CD4-positive, alpha-beta T cell treated with Interleukin-4 for 4 hours (primary cell): ENCODE results near the gene PLAAT4.

ENCODE experiments used
- DNase-seq: peaks from one replicate; pipeline ENCODE4 v3.0.0-alpha.2; 2020

The PLAAT4 gene, protein sequence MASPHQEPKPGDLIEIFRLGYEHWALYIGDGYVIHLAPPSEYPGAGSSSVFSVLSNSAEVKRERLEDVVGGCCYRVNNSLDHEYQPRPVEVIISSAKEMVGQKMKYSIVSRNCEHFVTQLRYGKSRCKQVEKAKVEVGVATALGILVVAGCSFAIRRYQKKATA

DNA sequence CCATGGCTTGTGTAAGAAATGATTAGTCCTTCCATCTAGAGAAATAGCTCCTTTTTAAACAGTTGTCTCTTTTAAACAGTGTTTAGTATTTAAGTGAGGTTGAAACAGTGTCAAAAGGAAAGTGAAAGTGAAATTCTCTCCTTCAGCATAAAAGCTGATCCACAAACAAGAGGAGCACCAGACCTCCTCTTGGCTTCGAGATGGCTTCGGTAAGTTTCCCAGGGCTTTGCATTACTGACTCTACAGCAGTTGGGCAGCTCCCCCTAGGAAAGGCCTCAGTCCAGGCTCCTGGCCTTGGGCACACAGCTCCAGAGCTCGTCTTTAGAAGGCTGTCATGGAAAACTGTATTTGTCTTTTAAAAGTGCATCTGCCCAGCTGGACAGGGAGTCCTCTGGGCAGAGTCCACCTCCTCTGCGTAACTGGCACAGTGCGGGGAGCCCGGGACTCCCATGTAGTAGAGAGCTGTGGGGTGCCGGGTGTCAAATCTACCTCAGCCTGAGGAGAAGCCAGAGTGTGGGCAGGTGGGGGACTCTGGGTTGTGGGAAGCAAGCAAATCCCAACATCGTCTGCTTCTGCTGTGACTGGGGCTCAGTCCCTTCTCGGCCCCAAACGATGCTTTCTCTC is at the start of gene PLAAT4:
Gene PLAAT4, plus strand, starts transcription at position 140 of the 624 bp plus-strand sequence. Its CDS starts 61 bp downstream, at position 201.
- peak; percentile 70 for DNase-seq

DNA sequence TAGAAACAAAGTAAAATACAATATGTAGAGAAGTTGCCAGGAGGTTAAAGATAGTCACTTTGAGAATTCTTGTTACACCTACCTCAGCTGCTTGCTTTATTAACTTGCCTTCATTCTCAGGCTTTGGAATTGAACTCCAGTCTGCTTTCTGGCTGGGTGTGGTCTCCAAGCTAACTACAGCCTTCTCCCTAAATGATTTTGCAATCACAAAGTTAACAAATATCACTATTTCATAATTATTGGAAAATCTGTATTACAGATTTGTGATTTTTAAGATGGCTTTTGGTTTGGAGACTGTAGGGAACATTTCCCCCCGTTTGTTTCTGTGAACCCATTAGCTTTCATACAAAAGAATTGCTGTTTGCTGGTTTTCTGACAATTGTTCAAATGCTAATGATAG is 47.8 kb upstream of the PLAAT4 start:
- DNase-seq = no peak

- no peak for DNase-seq
These were observed 46.7 kb upstream of the PLAAT4 start for GRCh38 chr11:63489879-63490278.

DNA sequence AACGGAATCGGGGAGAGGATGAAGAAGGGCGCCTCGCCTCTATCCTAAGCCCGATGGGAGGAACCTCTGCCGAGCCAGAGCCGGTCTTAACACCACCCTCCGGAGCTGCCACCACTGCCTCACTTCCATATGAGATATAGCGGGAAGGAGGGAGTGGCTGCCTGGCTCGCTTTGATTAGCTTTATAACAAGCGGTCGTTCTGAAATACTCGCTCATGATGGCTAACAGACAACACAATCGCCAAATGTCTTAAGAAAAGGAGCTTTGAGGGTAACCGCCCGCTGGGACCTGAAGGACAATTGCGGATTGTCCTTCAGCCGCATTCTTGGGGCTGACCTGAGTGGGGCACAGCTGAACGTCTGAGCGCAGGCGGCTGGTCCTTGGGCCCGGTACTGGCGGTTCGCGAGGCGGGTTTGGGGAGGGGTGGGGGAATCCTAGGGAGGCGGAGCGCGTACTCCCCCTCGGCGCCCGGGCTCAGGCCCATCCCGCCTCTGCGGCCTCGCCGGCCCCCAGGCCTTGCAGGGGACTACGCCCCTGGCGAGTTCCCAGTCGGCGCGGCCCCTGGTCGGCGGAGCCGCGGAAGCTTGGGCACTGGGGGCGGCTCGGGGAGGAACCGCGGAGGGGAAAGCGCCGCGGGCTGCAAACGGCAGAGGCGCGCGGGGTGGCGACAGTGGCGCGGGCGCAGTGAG is 45.9 kb upstream of the PLAAT4 start, which contains the start of gene PLAAT5:
Gene PLAAT5, minus strand, starts transcription at position 617 of the 689 bp plus-strand sequence. Its CDS starts 133 bp downstream, at position 484.
- DNase-seq = no peak

DNA sequence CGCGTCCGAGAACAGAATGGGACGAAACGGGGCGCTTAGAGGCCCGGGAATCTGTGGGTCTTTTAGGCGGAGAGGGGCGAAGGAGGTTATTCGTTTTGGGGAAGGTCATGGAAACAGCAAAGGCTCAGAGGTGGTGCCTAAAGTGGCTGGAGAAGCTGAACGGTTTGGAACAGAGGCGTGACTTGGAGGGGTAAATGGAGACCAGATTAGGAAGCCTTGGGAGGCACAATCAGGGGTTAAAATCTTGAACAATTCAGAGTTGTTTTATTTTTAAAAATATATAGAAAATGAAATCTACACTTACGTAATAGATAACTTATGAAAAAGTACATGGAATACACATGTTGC is 45.4 kb upstream of the PLAAT4 start:
- DNase-seq = no peak

GRCh38 chr11:63491636-63492372 is 44.8 kb upstream of the PLAAT4 start:
- DNase-seq = no peak

- no peak for DNase-seq
These were observed 44.2 kb upstream of the PLAAT4 start for GRCh38 chr11:63492441-63492840.

DNA sequence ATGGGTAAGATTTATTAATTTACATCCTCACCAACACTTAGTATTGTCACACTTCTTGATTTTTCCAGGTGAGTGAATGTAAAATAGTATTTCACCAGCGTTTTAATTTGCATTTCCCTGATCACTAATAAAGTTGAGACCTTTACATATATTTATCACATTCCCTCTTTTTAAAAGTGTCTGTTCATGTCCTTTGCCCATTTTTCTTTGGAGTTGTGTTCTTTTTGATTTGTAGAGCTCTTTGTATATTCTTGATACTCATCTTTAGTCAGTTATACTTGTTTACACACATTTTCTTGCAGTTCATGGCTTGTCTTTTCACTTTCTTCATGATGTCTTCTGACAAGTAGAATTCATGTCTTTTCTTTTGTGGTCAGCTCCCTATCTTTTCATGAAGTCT is 43.5 kb upstream of the PLAAT4 start:
- DNase-seq = no peak

GRCh38 chr11:63494975-63495374 is 41.6 kb upstream of the PLAAT4 start:
- no peak for DNase-seq

DNA sequence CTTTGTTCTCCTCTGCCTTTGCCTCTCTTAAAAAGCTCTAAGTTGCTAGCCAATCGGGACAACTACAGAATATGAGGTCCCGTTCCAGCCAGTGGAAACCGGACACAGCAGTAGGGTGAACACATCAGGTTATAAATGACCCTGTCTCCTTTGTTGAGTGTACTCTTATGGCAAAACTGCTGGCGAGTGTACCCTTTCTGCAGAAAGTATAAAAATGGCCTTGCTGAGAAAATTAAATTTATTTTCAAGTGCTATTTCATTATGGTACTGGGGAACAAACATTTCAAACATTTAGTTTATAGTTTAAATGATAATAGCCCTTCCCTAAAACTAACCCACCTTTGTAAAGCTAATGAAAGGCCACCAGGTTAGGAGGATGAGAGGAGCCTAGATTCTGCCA is 36.7 kb upstream of the PLAAT4 start:
- DNase-seq = no peak

- DNase-seq = no peak
These were observed 35.4 kb upstream of the PLAAT4 start for GRCh38 chr11:63501236-63501635.

- DNase-seq = no peak
These were observed 34.3 kb upstream of the PLAAT4 start for GRCh38 chr11:63502252-63502820.

DNA sequence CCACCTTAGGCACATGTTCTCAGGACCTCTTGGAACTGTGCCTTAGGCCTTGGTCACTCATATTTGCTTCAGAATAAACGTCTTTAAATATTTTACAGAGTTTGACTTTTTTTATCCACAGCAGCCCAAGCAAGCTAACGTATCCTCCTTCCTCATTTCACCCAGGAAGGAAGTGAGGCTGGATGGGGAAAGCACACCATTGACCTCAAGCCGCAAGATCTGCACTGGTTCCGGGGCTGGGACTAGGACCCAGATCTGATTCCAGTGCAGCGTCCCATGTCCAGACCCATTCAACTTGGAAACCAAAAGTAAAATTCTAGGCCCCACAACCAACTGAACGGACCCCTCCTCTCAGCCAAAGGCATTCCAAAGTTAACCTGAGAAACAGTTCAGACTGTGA is 33.1 kb upstream of the PLAAT4 start:
- DNase-seq = no peak

GRCh38 chr11:63504054-63504453 is 32.6 kb upstream of the PLAAT4 start:
- no peak for DNase-seq

- no peak for DNase-seq
These were observed 31.5 kb upstream of the PLAAT4 start for GRCh38 chr11:63504933-63505586.

- no peak for DNase-seq
These were observed 30.6 kb upstream of the PLAAT4 start, which contains the start of gene LGALS12 for GRCh38 chr11:63505857-63506528. Gene LGALS12 (plus strand): TSS chr11:63506084. CDS start chr11:63506459, 375 bp downstream.

DNA sequence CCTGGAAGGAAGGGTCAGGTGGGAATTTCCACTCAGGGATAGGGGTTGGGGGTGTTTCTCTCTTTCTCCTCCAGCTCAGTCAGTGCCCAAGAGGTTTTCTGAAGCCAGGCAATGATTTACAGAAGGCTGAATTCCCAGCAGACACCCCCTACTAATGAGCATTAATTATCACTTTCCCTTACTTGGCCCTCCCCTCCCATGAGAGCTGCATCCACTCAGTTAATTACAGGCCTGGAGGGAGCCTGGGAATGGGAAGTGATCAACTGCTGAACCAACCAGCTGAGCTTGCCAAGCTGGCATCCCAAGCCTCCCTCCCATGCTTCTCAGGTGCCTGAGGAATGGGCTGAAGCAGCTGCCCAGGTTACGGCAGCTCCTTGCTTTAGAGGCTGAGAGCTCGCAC is 29.7 kb upstream of the PLAAT4 start:
- no peak for DNase-seq

DNA sequence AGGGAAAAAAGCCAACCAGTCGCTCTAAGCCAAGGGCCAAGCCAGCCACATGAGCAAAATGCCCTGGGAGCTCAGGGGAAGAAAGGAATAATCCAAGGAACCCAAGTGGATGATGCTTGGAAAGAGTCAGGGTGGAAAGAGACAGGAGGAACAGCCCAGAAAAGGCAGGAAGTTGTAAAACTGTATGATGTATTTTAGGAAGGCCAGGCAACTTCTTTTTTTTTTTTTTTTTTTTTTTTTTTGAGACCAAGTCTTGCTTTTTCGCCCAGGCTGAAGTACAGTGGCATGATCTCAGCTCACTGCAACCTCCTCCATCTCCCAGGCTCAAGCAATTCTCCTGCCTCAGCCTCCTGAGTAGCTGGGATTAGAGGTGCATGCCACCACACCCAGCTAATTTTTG is 29.1 kb upstream of the PLAAT4 start:
- no peak for DNase-seq

- no peak for DNase-seq
These were observed 28.6 kb upstream of the PLAAT4 start for GRCh38 chr11:63508009-63508408.

DNA sequence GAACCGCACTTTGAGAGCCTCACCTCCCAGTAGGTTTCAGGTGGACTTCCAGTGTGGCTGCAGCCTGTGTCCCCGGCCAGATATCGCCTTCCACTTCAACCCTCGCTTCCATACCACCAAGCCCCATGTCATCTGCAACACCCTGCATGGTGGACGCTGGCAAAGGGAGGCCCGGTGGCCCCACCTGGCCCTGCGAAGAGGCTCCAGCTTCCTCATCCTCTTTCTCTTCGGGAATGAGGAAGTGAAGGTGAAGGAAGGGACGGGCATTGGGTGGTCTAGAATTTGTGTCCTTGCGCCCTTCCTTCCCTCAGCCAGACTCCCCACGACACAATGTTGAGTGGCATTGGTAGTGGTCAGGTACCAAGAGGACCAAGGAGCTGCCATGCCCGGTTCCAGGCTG is 27.9 kb upstream of the PLAAT4 start:
- no peak for DNase-seq

GRCh38 chr11:63510360-63511047 is 26.1 kb upstream of the PLAAT4 start:
- DNase-seq = no peak
